ENCODE results near the gene ZNF501.

ZNF501 gene

DNA sequence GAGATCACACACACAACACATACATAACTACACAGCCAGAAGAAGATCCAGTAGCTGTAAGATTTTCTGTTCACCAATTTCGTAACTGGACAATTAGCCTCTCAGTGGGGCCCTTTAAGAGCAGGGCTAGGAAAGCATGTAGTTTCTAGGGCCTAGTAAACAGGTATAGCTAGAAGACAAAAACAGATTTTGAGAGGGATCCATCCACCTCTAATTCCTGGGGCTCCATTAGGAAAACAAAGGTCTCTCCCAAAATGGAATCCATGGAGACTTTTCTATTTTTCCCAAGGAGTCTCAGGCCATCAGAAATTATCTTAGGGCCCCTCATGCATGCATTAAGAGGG is 42.6 kb downstream of the ZNF501 start:
- POLR2A ChIA-PET: no interaction called here
- Histone ChIP-seq H3K4me3 (ENCODE audit: low read depth, low read length) (no peak overlapping the region), H3K4me1 (ENCODE audit: control insufficient read depth, insufficient read depth, low read length) (no peaks in the 10 kb centered on the region), H3K9me3 (ENCODE audit: control insufficient read depth, insufficient read depth, low read depth, low read length) (no peaks in the 10 kb centered on the region), H3K36me3 (ENCODE audit: control insufficient read depth in 2 of 2, insufficient read depth in 1 of 2, low read length in 2 of 2) (peaks cover 11 to 58% of the 10 kb centered on the region in 2 experiments; a peak in 2 of 3 replicates), H3K27ac (ENCODE audit: extremely low read depth, low read depth, low read length) (no peak overlapping the region)
- CTCF ChIA-PET: no interaction called here
- TF ChIP-seq ZNF10 (tag by site-specific recombination; IDR thresholded peaks at IDR 0.05) (no peak), ZNF292 (tag by site-specific recombination; IDR thresholded peaks at IDR 0.05; ENCODE audit: borderline replicate concordance, low read depth) (no peak), SETDB1 (IDR thresholded peaks at IDR 0.05; ENCODE audit: insufficient read length, low read length) (peak; percentile 93), WT1 (tag by site-specific recombination; IDR thresholded peaks at IDR 0.05) (no peak)

DNA sequence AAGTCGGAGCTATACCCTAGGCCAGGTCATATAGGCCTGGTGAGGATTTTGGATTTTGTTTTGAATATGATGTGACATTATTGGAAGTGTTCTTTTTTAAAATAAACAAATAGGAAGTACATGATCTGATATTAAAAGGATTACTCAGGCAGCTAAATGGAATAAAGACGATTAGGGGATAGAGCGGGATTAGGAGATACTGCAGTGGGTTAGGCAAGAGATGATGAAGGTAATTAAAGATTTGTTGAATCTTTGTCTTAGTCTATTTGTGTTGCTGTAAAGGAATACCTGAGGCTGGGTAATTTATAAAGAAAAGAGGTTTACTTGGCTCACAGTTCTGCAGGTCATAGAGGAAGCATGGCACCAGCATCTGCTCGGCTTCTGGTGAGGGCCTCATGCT is 53.5 kb downstream of the ZNF501 start:
- Histone ChIP-seq H3K4me1 (ENCODE audit: control insufficient read depth, insufficient read depth, low read length) (no peaks in the 10 kb centered on the region), H3K9me3 (ENCODE audit: control insufficient read depth, insufficient read depth, low read depth, low read length) (no peaks in the 10 kb centered on the region), H3K4me3 (ENCODE audit: low read depth, low read length) (no peak overlapping the region), H3K27ac (ENCODE audit: extremely low read depth, low read depth, low read length) (no peak overlapping the region), H3K36me3 (ENCODE audit: control insufficient read depth in 2 of 2, insufficient read depth in 1 of 2, low read length in 2 of 2) (peaks cover 21 to 75% of the 10 kb centered on the region in 2 experiments)
- POLR2A ChIA-PET: no interaction called here
- CTCF ChIA-PET: no interaction called here
- TF ChIP-seq, protein P1, sequence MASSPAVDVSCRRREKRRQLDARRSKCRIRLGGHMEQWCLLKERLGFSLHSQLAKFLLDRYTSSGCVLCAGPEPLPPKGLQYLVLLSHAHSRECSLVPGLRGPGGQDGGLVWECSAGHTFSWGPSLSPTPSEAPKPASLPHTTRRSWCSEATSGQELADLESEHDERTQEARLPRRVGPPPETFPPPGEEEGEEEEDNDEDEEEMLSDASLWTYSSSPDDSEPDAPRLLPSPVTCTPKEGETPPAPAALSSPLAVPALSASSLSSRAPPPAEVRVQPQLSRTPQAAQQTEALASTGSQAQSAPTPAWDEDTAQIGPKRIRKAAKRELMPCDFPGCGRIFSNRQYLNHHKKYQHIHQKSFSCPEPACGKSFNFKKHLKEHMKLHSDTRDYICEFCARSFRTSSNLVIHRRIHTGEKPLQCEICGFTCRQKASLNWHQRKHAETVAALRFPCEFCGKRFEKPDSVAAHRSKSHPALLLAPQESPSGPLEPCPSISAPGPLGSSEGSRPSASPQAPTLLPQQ (tag by site-specific recombination; IDR thresholded peaks at IDR 0.05): no peak
- no peak for TF ChIP-seq KLF1 (tag by site-specific recombination; IDR thresholded peaks at IDR 0.05)

Data from HEK293 (cell line).